Measurements from ENCODE around the gene APOBEC3H.

DNA sequence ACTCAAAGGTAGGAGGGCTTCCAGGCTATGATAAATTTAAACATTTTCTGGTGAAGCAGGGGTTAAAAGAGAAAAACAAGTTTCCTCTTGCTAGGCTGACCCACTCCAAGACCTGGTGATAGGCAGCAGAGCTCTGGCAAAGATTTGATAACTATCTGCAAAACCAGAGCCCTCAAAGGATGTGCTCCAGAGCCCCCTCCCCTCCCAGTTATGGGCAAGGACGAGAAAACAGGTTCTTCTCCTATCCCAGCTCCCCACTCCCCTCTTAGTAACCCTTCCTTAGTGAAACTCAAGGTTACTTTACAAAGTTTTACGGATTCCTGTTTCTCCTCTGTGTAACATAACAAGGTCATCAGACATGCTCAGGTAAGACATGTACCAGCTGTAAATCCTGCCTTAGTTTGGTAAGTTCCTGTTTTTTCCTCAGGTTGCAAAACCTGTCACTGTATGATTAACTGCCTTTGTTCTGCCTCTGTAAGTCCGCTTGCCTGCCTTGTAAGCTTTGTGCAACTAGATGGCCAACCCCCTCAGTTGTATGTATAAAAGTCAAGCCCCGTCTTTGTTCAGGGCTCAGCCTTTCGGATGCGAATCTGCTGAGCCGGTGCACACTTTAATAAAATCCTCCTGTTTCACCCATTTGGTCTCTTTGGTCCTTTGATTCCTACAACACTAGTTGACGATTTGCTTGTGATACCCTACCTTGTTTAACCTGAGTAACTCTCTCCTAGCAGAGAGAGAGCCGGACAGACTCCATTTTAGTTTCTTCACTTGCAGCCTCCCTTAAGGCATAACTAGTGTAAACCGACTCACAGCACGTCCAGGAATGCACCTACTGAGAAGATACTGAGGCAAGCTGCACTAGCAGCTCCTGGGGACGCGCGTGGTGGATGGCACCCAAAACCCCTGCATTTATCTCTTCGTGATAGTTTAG is 13.9 kb downstream of the APOBEC3H start:
- TF ChIP-seq CTCF (IDR thresholded peaks at IDR 0.05) (no peak), POLR2A (IDR thresholded peaks at IDR 0.05) (no peak)

All from adrenal gland (tissue), 5 donors.